NOMO-1 (cell line): ENCODE results near the gene MOAP1.
"Not testable (repeated sequence)": the region's sequence is repeated elsewhere in the genome, so short reads cannot be mapped to it uniquely, and the experiment has no call there.

Experiments used
- DNase-seq, 2 experiments: peaks; one replicate each; lab custom pipeline; 2025; ENCODE audit not compliant: unreplicated experiment in 2 of 2; lab: John Stamatoyannopoulos, UW

The MOAP1 gene, protein sequence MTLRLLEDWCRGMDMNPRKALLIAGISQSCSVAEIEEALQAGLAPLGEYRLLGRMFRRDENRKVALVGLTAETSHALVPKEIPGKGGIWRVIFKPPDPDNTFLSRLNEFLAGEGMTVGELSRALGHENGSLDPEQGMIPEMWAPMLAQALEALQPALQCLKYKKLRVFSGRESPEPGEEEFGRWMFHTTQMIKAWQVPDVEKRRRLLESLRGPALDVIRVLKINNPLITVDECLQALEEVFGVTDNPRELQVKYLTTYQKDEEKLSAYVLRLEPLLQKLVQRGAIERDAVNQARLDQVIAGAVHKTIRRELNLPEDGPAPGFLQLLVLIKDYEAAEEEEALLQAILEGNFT

DNA sequence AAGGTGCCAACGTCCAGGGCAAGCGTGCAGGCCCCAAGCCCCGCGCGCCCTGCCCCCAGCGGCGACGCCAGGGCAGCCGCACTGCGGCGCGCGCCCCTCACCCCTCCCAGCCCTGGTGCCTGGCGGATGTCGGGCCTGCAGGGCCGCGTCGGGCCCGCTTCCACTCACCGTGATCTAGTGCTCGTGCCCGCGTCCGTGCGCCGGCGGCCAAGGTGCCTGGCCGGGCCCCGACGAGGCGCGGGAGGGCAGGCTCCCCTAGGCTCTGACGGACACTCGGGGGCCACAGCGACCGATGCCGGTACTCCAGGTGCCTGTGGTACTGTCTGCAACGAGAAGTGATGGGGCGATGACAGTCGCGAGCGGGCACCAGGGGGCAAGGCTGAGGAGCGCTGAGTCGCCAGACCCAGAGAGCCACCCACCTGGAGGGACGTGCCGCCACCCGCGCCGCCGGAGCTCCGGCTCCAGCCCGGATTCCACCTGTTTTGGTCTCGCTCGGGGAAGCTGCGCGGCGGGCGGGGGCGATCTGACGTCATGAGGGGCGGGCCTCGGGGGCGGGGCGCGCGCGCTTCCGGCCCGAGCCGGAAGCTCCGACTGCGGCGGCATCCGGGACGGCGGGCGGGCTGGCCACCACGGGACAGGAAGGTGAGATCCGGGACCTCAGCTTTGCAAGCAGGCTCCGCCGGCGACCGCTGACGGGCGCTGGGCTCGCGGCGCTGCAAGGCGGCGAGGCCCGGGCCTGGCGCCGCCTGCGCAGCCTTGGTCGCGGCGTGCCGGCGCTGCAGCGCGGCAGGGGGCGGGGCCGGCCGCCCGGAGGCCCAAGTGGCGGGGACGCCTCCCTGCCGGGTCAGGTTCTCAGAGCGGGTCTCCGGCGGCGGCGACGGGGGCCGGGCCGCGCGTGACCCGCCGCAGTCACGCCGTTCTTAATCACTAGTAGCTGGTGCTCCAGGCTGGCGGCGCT, at the start of gene MOAP1, which contains the start of gene LYSET:
TSS of gene MOAP1 (minus strand) at position 507 of the 958 bp plus-strand sequence. CDS start 655 bp downstream, outside the sequence.
TSS of gene LYSET (plus strand) at position 927 of the 958 bp plus-strand sequence. CDS start 89 bp downstream, outside the sequence.
- DNase-seq: peak; percentile 69 to 74

DNA sequence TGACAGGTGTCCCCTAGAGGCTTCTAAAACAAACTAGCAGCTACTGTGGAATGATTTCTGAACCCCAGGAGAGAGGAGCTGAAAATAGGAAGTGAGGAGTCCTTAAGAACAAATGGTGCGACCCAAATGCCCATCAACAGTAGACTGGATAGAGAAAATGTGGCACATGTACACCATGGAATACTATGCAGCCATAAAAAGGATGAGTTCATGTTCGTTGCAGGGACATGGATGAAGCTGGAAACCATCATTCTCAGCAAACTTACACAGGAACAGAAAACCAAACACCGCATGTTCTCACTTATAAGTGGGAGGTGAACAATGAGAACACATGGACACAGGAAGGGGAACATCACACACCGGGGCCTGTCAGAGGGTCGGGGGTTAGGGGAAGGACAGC, 48.4 kb upstream of the MOAP1 start:
- not testable (repeated sequence) for DNase-seq

DNA sequence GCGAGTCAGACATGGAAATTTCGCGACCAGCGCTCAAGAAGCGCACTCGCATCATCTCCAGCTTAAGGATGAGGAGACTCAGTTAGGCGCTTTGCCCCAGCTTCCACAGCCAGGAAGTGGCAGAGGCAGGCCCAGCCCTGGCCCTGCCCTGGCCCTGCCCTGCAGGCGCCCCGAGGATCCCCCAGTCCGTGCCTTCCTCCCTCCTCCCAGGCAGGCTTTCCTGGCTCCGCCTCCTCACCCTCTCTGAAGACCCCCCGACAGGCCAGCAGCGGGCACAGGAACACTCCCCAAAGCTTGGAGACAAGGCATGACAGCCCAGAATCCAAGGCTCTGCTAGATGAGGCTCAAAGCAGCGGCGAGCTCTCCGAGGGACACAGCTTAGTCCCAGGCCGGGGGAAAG, 47.5 kb upstream of the MOAP1 start:
- no peak for DNase-seq

DNA sequence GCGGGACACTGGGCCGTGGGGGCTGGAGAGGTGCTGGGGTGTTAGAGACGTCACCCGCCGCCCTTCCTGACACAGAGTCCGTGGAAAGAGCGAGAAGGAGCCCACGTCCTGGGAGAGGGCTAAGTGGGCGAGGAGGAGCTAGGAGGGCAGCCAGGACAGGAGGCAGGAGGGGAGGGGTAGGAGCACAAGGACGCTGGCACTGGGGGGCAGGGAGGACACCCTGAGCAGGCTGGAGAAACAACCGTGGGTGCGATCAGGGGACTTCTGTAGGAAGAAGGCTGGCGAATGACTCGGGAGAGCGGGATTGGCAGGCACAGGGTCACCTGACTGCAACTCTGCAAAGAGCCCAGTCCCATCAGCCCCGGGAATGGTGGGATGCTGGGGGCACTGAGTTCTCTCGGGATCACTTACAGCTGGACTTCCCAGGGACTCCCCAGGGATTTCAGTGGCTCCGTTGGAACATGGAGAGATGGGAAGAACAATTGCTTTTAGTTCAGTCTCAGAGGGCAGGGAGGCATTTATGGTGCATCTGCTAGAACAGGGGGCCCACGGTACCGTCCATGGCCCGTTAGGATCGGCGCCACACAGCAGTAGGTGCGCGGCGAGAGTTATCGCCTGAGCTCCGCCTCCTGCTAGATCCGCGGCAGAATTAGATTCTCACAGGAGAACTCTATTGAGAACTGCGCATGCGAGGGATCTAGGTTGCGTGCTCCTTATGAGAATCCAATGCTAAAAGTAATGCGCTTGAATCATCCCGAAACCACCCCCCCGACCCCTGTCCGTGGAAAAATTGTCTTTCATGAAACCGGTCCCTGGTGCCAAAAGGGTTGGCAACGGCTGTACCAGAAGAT, 46.7 kb upstream of the MOAP1 start:
- DNase-seq: no peak

DNA sequence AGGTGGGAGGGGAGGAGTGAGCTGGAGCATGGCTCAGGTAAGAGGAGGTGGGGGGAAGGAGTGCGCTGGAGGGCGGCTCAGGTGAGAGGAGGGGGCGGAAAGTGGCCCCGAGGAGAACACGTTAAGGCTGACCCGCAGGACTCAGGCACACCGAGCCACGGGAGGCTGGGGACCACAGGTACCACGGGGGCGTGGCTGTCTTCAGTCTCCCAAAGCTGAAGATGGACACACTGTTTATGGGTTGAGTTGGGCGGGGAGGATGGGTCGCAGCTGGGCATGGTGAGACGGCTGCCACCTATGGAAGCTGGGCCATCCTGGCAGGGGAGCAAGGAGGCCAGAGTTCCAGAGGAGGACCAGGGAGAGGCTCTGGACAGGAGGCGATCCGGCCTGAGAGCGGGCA, 45.8 kb upstream of the MOAP1 start:
- DNase-seq: no peak

DNA sequence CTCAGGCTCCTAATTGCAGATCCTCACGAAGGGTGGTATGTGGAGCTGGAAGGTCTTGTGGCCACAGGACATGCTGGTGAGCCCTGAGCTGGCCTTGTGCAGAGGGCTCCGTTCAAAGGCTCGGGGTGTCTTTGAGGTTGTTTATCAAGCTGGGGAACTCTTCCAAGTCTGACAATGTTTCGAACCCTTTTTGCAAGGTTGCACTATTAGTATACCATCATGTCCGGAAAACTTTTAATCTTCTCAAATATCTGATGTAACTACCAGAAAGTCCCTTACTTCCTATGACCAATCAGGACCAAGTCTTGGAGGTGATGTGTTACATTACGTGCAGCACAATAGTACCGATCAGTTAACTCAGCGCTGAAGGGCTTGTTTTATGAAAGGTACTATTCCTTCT, 43.9 kb upstream of the MOAP1 start:
- no peak for DNase-seq

DNA sequence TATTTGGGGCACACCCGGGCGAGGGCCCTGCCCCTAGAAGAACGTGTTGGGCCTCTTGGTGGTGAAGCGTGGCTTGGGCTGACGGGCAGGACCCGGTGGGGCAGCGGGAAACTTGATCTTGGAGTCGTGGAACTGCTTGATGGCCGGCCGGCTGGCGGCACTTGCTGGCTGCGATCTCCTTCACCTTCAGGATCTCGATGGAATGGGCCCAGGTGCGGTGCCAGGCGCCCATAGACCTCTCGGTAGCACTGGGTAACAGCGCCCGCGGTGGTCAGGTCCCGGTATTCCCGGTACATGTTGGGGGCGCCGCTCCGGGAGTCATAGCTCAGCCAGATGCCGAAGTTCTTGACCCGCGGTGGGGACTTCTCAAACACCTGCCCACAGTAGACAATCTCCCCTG, 38.9 kb upstream of the MOAP1 start:
- DNase-seq: no peak

DNA sequence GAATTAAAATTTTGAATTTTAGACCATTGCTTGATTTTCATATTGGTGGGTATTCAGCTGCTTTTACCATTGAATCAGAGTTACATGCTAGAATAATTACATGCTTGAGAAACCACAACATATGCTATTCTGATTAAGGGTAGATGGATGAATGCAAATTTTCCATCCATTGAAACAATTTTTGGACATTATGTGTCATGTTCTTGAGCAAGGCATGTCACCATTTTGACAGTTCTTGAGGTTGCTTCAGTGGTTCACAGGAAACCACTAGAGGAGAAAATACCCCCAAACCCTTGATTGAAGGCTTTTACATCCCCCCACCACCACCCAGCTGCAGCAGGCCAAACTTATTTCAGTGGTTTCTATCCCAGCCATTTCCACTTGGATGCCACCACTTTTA, 35.8 kb upstream of the MOAP1 start:
- no peak for DNase-seq

DNA sequence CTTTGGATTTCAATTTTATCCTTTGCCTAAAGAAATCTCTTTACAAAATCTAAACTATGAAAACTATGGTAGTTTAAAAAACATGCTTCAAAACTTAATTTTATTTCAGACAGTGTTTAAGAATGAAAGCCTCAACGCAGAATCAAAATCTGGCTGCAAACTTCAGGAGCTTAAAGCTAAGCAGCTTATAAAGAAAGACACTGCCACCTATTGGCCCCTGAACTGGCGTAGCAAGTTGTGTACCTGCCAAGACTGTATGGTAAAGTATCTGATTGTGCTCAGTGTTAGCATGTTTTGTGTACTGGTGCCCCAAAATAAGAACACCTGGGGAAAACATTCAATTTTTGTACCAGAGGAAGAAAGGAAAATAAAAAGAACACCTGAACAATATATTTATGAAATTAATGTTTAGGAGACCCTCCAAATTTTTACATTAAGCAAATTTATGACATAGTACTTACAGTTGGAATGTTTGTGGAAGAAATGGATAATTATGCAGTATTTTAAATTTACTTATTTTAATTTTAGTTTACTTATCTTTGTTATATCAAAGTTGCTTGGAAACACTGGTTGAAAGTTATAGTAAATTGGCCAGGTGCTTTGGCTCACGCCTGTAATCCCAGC, 34.5 kb upstream of the MOAP1 start:
- peak; percentile 8 to 58 for DNase-seq

DNA sequence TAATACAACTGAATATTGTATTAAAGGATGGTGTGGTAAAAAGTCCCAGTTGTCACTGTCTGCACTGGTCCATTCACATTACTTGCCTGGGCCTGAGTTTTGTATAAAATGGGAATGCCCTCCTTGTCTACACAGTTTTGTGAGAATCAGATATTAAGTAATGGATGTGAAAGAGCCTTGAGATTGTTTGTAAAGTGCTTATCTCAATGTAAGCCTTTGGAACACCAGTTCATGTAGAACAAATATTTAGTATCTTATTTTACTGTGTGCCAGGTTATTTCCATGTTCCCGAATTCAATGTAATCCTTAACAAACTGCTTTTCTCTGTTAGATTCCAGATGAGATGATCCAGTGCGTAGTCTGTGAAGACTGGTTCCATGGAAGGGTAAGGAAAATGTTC, 29.9 kb upstream of the MOAP1 start:
- no peak for DNase-seq

DNA sequence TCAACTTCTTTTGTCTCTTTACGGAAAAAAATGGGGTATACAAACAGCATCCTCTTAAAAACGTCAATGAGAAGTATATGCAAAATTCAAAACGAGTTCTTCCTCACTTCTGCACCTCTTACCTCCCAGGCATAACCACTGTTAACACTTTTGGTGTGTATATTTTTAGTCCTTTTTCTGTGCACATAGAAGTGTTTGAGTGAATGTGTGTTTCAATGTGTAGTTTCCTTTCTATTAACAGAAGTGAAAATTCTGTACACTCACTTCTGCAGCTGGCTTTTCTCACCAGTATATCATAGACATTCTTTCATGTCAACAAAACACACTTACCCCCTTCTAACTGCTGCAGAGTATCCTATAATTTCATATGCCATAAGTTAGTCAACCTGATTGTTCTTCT, 27.7 kb upstream of the MOAP1 start:
- no peak for DNase-seq

DNA sequence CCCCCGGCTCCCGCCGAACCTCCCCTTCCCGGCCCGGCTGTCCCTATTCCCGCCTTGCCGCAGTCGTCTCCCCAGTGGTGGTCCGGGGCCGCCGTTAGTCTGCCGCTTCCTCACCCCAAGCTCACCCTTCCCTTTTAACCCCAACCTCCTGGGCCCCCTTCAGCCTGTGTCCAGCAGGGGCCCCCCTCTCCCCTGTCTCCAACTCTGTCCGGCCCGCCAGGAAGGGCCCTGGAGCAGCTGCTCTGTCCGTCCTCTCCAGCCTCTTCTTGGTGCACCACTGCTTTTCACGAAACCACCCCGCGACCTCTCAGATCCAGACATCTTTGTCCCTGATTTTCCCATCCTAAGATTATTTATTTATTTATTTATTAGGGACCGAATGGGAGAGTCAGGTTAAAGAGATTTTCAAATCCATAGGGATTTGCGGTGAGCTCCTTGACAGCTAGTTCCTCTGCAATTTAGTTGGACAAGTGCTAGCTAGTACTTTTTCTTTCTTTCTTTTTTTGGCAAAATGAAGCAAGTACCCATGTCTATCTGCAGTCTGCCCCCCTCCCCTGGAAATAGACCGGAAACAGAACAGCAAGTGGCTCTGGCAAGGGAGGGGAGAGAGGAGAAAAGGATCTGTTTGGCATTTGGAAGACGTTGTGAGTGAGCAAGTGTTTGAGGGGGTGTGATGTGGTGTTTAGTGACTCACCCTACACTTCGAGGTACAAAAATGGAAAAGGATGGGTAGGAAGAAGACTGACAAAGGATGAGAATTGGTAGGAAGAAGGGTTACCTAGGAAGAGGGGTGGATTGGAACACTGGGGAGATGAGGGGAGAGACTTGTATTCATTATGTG, 23.0 kb upstream of the MOAP1 start:
- peak; percentile 40 to 53 for DNase-seq

DNA sequence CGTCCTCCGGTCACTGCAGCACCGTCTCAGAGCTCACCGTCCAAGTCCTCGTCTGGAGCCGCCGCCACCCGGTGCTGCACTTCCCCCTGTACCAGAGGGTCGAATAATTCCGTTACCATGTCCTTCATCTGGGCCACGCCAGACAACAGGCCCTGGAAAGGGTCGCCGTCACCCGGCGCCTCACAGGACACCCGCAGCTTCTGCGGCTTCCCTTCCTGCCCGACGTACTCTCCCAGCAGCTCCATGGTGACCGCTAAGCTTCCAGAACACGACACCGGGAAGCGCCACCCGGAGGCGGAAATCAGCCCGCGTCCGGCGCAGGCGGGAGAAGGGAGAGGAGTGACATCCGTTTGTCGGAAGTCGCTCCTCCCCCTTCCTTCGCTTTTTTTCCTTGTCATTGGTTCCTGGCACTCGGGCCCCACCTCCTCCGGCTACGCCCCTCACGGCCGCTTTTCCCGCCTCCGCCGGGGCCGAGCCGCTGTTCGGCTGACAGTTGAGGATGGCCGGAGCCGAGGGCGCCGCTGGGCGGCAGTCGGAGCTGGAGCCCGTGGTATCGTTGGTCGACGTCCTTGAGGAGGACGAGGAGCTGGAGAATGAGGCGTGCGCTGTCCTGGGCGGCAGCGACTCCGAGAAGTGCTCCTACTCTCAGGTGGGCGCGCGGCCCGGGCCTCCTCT, 22.2 kb upstream of the MOAP1 start, which contains the start of the genes GON7 and UBR7:
TSS of gene GON7 (minus strand) at position 273 of the 675 bp plus-strand sequence. CDS start at position 245, 28 bp downstream.
TSS of gene UBR7 (plus strand) at position 464 of the 675 bp plus-strand sequence. CDS start at position 500, 36 bp downstream.
- DNase-seq: peak; percentile 94 to 96

DNA sequence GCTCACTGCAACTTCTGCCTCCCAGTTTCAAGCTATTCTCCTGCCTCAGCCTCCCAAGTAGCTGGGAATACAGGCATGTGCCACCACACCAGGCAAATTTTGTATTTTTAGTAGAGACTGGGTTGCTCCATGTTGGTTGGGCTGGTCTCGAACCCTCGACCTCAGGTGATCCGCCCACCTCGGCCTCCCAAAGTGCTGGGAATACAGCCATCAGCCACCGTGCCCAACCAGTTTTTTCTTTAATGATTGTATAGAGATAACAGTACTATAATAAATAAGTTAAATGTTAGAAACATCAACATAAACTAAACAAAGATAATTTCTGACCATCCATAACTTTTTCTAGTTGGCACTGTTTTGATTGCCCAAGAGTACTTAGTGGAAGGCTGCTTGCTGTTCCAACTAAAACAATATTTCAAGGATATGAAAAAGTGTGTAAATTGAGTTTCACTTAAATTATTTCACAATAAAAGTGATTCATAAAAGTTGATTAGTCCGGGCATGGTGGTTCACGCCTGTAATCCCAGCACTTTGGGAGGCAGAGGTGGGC, 16.5 kb upstream of the MOAP1 start:
- no peak for DNase-seq

DNA sequence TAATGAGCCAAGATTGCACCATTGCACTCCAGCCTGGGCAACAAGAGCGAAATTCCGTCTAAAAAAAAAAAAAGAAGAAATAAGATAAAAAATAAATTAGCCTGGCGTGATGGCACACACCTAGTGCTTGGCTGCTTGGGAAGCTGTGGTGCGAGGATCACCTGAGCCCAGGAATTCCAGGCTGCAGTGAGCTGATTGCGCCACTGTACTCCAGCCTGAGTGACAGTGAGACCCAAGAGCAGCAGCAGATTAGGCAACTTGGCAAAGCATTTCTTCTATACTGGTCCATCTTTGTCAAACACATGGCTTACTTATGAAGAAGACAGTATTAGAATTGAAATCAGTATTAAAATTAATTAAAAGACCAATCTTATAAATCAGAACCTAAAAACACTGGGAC, 15.9 kb upstream of the MOAP1 start:
- DNase-seq: no peak

DNA sequence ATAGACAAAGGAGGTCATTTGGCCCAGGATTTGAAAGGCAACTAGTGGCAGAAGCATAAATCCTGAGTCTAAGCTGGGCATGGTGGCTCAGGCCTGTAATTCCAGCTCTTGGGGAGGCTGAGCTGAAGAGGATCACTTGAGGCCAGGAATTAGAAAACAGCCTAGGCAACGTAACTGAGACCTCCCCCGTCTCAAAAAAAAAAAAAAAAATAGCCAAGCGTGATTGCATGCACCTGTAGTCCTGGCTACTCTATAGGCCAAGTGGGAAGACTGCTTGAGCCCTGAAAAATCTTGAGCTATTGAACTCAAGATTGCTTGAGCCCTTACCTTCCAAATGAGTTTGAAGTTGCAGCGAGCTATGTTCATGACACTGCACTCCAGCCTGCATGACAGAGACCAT, 14.3 kb upstream of the MOAP1 start:
- no peak for DNase-seq

DNA sequence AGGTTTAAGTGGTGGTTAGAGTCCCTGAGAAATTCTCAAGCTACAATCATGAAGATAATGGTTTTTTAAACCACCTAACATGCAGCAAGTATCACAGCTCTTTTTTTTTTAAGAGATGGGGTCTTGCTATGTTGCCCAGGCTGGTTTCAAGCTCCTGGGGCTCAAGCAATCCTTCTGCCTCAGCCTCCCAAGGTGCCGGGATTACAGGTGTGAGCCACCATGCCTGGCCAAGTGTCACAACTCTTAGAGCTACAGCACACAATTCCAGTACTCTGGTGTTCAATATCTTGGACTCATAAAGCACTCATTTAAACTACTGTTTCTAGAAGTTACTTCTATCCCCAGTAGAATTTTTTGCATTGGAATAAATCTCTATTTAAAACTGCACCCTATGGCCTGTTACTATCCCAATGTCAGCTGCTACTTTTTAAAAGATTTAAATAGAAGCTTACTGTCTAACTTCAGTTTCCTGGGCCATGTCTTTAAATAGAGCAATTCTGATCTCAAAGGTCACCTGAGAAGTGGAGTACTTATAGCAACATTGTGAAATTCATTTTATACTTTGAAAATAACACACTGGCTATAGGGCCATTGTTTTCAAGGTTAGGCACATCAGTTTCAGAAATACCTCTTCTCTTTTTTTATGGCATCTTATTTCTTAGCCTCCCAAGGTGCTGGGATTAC, 10.8 kb upstream of the MOAP1 start:
- no peak for DNase-seq

DNA sequence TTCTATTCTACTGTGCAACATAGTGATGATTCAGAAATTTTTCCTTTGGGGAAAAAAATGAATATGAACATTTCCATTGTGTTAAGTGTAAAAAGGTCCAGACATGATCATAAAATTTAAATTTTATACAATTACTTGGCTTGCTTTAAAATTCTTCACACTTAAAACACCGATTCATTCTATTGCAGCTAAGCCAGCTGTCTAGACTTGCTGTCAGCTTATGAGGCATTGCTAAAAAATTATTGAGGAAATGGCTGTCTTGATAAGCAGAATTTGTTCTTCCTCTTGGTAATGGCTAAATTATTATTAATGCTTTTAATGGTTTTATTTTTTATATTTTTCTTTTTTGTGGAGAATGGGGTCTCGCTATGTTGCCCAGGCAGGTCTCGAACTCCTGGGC, 2.3 kb upstream of the MOAP1 start:
- DNase-seq: no peak
